H9 (cell line): ENCODE results near the gene SLC6A19. TPM values are rescaled to one million over a fixed set of nuclear protein-coding genes. Genes with fewer than 3 reads are reported as not detected.

ENCODE experiments used
- DNase-seq: peaks from one replicate; pipeline ENCODE4 v3.0.0-alpha.2; 2017
- H2AFZ ChIP-seq: one replicate; pipeline ENCODE4 v1.6.1; 2013; ENCODE audit warnings: mild to moderate bottlenecking, low read length, control low read depth, moderate library complexity
- H2AK5ac ChIP-seq: 2 replicates; pipeline ENCODE4 v1.6.1; 2013; ENCODE audit warnings: low read length, control low read depth, mixed read lengths; ENCODE audit not compliant: insufficient read length
- H2BK120ac ChIP-seq: one replicate; pipeline ENCODE4 v1.6.1; 2013; ENCODE audit warnings: low read depth, mild to moderate bottlenecking, low read length, control low read depth, inconsistent platforms; ENCODE audit not compliant: poor library complexity, severe bottlenecking
- H2BK12ac ChIP-seq: 2 replicates; pipeline ENCODE4 v1.6.1; 2013; ENCODE audit warnings: low read length, control low read depth, mixed read lengths, low read depth; ENCODE audit not compliant: insufficient read length
- H2BK15ac ChIP-seq: 2 replicates; pipeline ENCODE4 v1.6.1; 2013; ENCODE audit warnings: low read depth, low read length, control low read depth
- H2BK20ac ChIP-seq: one replicate; pipeline ENCODE4 v1.6.1; 2013; ENCODE audit warnings: low read depth, mild to moderate bottlenecking, low read length, control low read depth, inconsistent platforms; ENCODE audit not compliant: poor library complexity, severe bottlenecking
- H2BK5ac ChIP-seq: 2 replicates; pipeline ENCODE4 v1.6.1; 2013; ENCODE audit warnings: low read length, control low read depth, mixed read lengths; ENCODE audit not compliant: insufficient read length
- H3K14ac ChIP-seq: 2 replicates; pipeline ENCODE4 v1.6.1; 2013; ENCODE audit warnings: low read length, control low read depth; ENCODE audit not compliant: insufficient read depth
- H3K18ac ChIP-seq: 2 replicates; pipeline ENCODE4 v1.6.1; 2013; ENCODE audit warnings: low read depth, mild to moderate bottlenecking, mixed read lengths, low read length, control low read depth; ENCODE audit not compliant: insufficient read length
- H3K23ac ChIP-seq: 2 replicates; pipeline ENCODE4 v1.6.1; 2013; ENCODE audit warnings: low read length, control low read depth, mixed read lengths, low read depth; ENCODE audit not compliant: insufficient read length
- H3K23me2 ChIP-seq: 2 replicates; pipeline ENCODE4 v1.6.1; 2013; ENCODE audit warnings: low read depth, mild to moderate bottlenecking, mixed read lengths, low read length, control low read depth; ENCODE audit not compliant: insufficient read length, poor library complexity, severe bottlenecking
- H3K27ac ChIP-seq: 2 replicates; pipeline ENCODE4 v1.5.1; 2013; ENCODE audit warnings: low read length, control low read depth, mixed read lengths, low read depth; ENCODE audit not compliant: insufficient read length
- H3K27me3 ChIP-seq: 2 replicates; pipeline ENCODE4 v1.6.1; 2013; ENCODE audit warnings: low read length, control low read depth, inconsistent platforms; ENCODE audit not compliant: insufficient read depth
- H3K4ac ChIP-seq: 2 replicates; pipeline ENCODE4 v1.6.1; 2013; ENCODE audit warnings: low read depth, mild to moderate bottlenecking, control low read depth, inconsistent platforms, low read length, moderate library complexity
- H3K4me1 ChIP-seq: 2 replicates; pipeline ENCODE4 v1.6.1; 2013; ENCODE audit warnings: low read length, control low read depth, inconsistent platforms; ENCODE audit not compliant: insufficient read depth
- H3K4me2 ChIP-seq: 2 replicates; pipeline ENCODE4 v1.6.1; 2013; ENCODE audit warnings: low read length, control low read depth, mixed read lengths; ENCODE audit not compliant: insufficient read length, insufficient read depth
- H3K56ac ChIP-seq: 2 replicates; pipeline ENCODE4 v1.6.1; 2013; ENCODE audit warnings: low read depth, mild to moderate bottlenecking, mixed read lengths, low read length, control low read depth; ENCODE audit not compliant: insufficient read length
- H3K79me1 ChIP-seq: 2 replicates; pipeline ENCODE4 v1.6.1; 2013; ENCODE audit warnings: low read depth, mild to moderate bottlenecking, moderate library complexity, low read length, control low read depth, inconsistent platforms; ENCODE audit not compliant: insufficient read depth, poor library complexity, severe bottlenecking
- H3K79me2 ChIP-seq: 2 replicates; pipeline ENCODE4 v1.6.1; 2013; ENCODE audit warnings: low read length, control low read depth, inconsistent platforms; ENCODE audit not compliant: insufficient read depth
- H3K9ac ChIP-seq: 2 replicates; pipeline ENCODE4 v1.6.1; 2013; ENCODE audit warnings: low read length, control low read depth, mixed read lengths; ENCODE audit not compliant: insufficient read length; ENCODE audit errors: extremely low read depth
- H3K9me3 ChIP-seq: one replicate; pipeline ENCODE4 v1.6.1; 2013; ENCODE audit warnings: low read depth, low read length, inconsistent platforms; ENCODE audit not compliant: control insufficient read depth
- H3T11ph ChIP-seq: one replicate; pipeline ENCODE4 v1.6.1; 2013; ENCODE audit warnings: mild to moderate bottlenecking, low read length, control low read depth, inconsistent platforms
- H4K20me1 ChIP-seq: one replicate; pipeline ENCODE4 v1.6.1; 2013; ENCODE audit not compliant: control insufficient read depth, insufficient read length, insufficient read depth
- H4K5ac ChIP-seq: 2 replicates; pipeline ENCODE4 v1.6.1; 2013; ENCODE audit warnings: low read depth, mild to moderate bottlenecking, mixed read lengths, low read length, control low read depth; ENCODE audit not compliant: insufficient read length
- H4K8ac ChIP-seq: replicated peaks from 2 replicates; pipeline ENCODE4 v1.6.1; 2013; ENCODE audit warnings: low read length, control low read depth, mixed read lengths, low read depth; ENCODE audit not compliant: insufficient read length
- H4K91ac ChIP-seq: 2 replicates; pipeline ENCODE4 v1.6.1; 2013; ENCODE audit warnings: low read depth, mild to moderate bottlenecking, moderate library complexity, mixed read lengths, low read length, control low read depth; ENCODE audit not compliant: insufficient read length
- H3K27ac Mint-ChIP-seq, 3 experiments: 2 replicates in 2 of 3; 3 replicates in 1 of 3; pipeline ENCODE4 v1.8.0; 2020 to 2021; ENCODE audit warnings: mixed read lengths in 3 of 3, mild to moderate bottlenecking in 1 of 3, moderate library complexity in 1 of 3
- H3K27me3 Mint-ChIP-seq: 2 replicates; pipeline ENCODE4 v1.8.0; 2021; ENCODE audit warnings: low read depth, mild to moderate bottlenecking, moderate library complexity, mixed read lengths
- H3K36me3 Mint-ChIP-seq, 3 experiments: 2 replicates in 2 of 3; 3 replicates in 1 of 3; pipeline ENCODE4 v1.8.0; 2020 to 2021; ENCODE audit warnings: low read depth in 3 of 3, mixed read lengths in 3 of 3; ENCODE audit not compliant: insufficient read depth in 1 of 3
- H3K4me1 Mint-ChIP-seq, 2 experiments: 2 replicates each; pipeline ENCODE4 v1.8.0; 2020; ENCODE audit warnings: mixed read lengths in 2 of 2
- H3K4me3 Mint-ChIP-seq, 2 experiments: 2 replicates in 1 of 2; 3 replicates in 1 of 2; pipeline ENCODE4 v1.8.0; 2020 to 2021; ENCODE audit warnings: mild to moderate bottlenecking in 2 of 2, mixed read lengths in 2 of 2, moderate library complexity in 1 of 2
- H3K9me3 Mint-ChIP-seq, 2 experiments: 2 replicates in 1 of 2; 3 replicates in 1 of 2; pipeline ENCODE4 v1.8.0; 2020; ENCODE audit warnings: mild to moderate bottlenecking in 2 of 2, mixed read lengths in 2 of 2, moderate library complexity in 1 of 2
- WGBS: extraction: QIAGEN DNeasy Blood & Tissue Kit; methylation state at CpG from one replicate; pipeline ENCODE4 v1.1.7; 2013; ENCODE audit warnings: missing lambda C conversion rate, low lambda C conversion rate, mixed read lengths; ENCODE audit not compliant: insufficient read length; ENCODE audit errors: extremely low coverage; 5-methylcytosine and 5-hydroxymethylcytosine counted together
- total RNA-seq: library from RNA; stranded (reverse); gene quantifications from 2 replicates; pipeline ENCODE4 v1.2.1, GENCODE V29; 2021
- TF ChIP-seq, protein P1 (sequence below): fragments of 200-600 bp; sonication (generic); conservative IDR thresholded peaks from 3 replicates; pipeline ENCODE4 v1.8.0; 2021; ENCODE audit warnings: antibody characterized with exemption, mild to moderate bottlenecking

SLC6A19 gene
- total RNA-seq, 1 experiment from 2014 or later: not detected

DNA sequence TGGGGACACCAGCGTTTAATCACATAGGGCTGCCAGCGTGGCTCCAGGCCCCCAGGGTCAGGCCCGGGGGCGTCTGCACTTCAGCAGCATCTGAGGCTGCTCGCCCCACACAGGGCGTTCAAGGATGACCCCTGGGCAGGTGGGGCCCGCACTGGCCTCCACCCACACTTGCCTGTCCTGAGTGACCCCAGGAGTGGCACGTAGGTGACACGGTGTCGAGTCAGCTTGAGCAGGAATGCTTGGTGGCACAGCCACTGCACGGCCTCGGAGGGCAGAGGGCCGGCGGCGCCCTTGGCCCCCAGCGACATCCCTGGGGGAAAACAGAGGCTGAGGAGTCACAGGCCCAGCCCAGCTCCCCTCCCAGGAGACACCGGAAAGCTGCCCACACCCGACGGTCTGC, 52.8 kb downstream of the SLC6A19 start:
- TF ChIP-seq, protein P1, sequence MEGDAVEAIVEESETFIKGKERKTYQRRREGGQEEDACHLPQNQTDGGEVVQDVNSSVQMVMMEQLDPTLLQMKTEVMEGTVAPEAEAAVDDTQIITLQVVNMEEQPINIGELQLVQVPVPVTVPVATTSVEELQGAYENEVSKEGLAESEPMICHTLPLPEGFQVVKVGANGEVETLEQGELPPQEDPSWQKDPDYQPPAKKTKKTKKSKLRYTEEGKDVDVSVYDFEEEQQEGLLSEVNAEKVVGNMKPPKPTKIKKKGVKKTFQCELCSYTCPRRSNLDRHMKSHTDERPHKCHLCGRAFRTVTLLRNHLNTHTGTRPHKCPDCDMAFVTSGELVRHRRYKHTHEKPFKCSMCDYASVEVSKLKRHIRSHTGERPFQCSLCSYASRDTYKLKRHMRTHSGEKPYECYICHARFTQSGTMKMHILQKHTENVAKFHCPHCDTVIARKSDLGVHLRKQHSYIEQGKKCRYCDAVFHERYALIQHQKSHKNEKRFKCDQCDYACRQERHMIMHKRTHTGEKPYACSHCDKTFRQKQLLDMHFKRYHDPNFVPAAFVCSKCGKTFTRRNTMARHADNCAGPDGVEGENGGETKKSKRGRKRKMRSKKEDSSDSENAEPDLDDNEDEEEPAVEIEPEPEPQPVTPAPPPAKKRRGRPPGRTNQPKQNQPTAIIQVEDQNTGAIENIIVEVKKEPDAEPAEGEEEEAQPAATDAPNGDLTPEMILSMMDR: no peak
- H3K9me3 Mint-ChIP-seq: no peaks in the 10 kb centered on the region

More for the DNA sequence above, 52.8 kb downstream of the SLC6A19 start:
- no peak for DNase-seq
- no peaks in the 10 kb centered on the region for H3K23me2 ChIP-seq
- H3K27ac ChIP-seq: no peak overlapping the region
- H4K8ac ChIP-seq: no peak overlapping the region
- H3K4me1 ChIP-seq: no peaks in the 10 kb centered on the region
- H4K20me1 ChIP-seq: no peaks in the 10 kb centered on the region
- no peak overlapping the region for H3K18ac ChIP-seq
- H3K4ac ChIP-seq: no peak overlapping the region
- H2BK120ac ChIP-seq: no peak overlapping the region
- H3K27me3 Mint-ChIP-seq: peaks cover 1% of the 10 kb centered on the region; the same call in 1 of the 2 replicates
- no peak overlapping the region for H3T11ph ChIP-seq
- H3K27ac Mint-ChIP-seq: no peak overlapping the region
- no peak overlapping the region for H3K4me2 ChIP-seq
- H2BK12ac ChIP-seq: no peak overlapping the region
- no peak overlapping the region for H2BK20ac ChIP-seq
- peaks cover 3 to 7% of the 10 kb centered on the region in 2 experiments; a peak in 2 of 4 replicates for H3K4me1 Mint-ChIP-seq
- no CpG with 5 or more reads among the region's 19 CpGs for WGBS
- no peak overlapping the region for H4K91ac ChIP-seq
- H3K14ac ChIP-seq: no peak overlapping the region; the same call in 1 of the 2 replicates
- H2BK5ac ChIP-seq: no peak overlapping the region
- H3K56ac ChIP-seq: no peak overlapping the region
- H2AK5ac ChIP-seq: no peak overlapping the region
- H4K5ac ChIP-seq: no peak overlapping the region
- no peaks in the 10 kb centered on the region for H3K79me1 ChIP-seq
- no peaks in the 10 kb centered on the region for H3K36me3 Mint-ChIP-seq
- H2BK15ac ChIP-seq: no peak overlapping the region
- no peak overlapping the region for H3K23ac ChIP-seq
- H3K27me3 ChIP-seq: no peaks in the 10 kb centered on the region
- no peaks in the 10 kb centered on the region for H3K79me2 ChIP-seq
- H3K9me3 ChIP-seq: no peaks in the 10 kb centered on the region
- H3K4me3 Mint-ChIP-seq: no peak overlapping the region
- H3K9ac ChIP-seq: no peak overlapping the region
- H2AFZ ChIP-seq: no peak overlapping the region
